HAP-1 (cell line): ENCODE results near the gene PGAP6.
"Not testable (repeated sequence)": the region's sequence is repeated elsewhere in the genome, so short reads cannot be mapped to it uniquely, and the experiment has no call there.

Experiments
- DNase-seq, 2 experiments: peaks; one replicate each; pipeline ENCODE4 v3.0.0-alpha.2; 2016 to 2020; ENCODE audit warnings: low spot score in 2 of 2
- H3K27me3 ChIP-seq: fragments of 250-450 bp; sonication (Bioruptor Pico); 2 replicates; pipeline ENCODE4 v1.5.1; 2020; ENCODE audit warnings: low read depth, mild to moderate bottlenecking, moderate library complexity
- H3K36me3 ChIP-seq: fragments of 250-450 bp; sonication (Bioruptor Pico); replicated peaks from 2 replicates; pipeline ENCODE4 v1.5.1; 2020; ENCODE audit warnings: mild to moderate bottlenecking
- H3K4me1 ChIP-seq: fragments of 250-450 bp; sonication (Bioruptor Pico); 2 replicates; pipeline ENCODE4 v1.5.1; 2020; ENCODE audit warnings: mild to moderate bottlenecking
- H3K4me3 ChIP-seq: fragments of 250-450 bp; sonication (Bioruptor Pico); 2 replicates; pipeline ENCODE4 v1.5.1; 2020; ENCODE audit warnings: mild to moderate bottlenecking, moderate library complexity
- H3K9me3 ChIP-seq: fragments of 250-450 bp; sonication (Bioruptor Pico); 2 replicates; pipeline ENCODE4 v1.5.1; 2020; ENCODE audit warnings: mild to moderate bottlenecking, moderate library complexity
- in situ Hi-C: fragments of 300-500 bp; cut with MboI; formaldehyde crosslinking; loops from 3 replicates; pipeline ENCODE4 v1.14.3; 2020; ENCODE audit warnings: low sequenced_read_pairs, inconsistent platforms, mixed read lengths

Gene PGAP6

GRCh38 chr16:379183-379960, 2.4 kb downstream of the PGAP6 start:
- Histone ChIP-seq H3K27me3 (no peaks in the 10 kb centered on the region), H3K36me3 (peaks cover 12% of the 10 kb centered on the region), H3K4me3 (no peak overlapping the region), H3K4me1 (no peaks in the 10 kb centered on the region; the same call in 1 of the 2 replicates), H3K9me3 (no peaks in the 10 kb centered on the region)
- no peak for DNase-seq
- in situ Hi-C loops = no loop called here

GRCh38 chr16:378821-379182, 3.0 kb downstream of the PGAP6 start:
- Histone ChIP-seq H3K4me3 (no peak overlapping the region), H3K36me3 (peaks cover 12% of the 10 kb centered on the region), H3K9me3 (no peaks in the 10 kb centered on the region), H3K27me3 (no peaks in the 10 kb centered on the region), H3K4me1 (no peaks in the 10 kb centered on the region; the same call in 1 of the 2 replicates)
- DNase-seq = no peak
- in situ Hi-C loops = no loop called here

GRCh38 chr16:378113-378820, 3.5 kb downstream of the PGAP6 start:
- H3K4me1 ChIP-seq, H3K9me3 ChIP-seq, in situ Hi-C loops, H3K27me3 ChIP-seq, DNase-seq, H3K4me3 ChIP-seq: not testable (repeated sequence)
- peaks cover 12% of the 10 kb centered on the region for H3K36me3 ChIP-seq

- H3K27me3 ChIP-seq = no peaks in the 10 kb centered on the region
- H3K4me1 ChIP-seq = no peaks in the 10 kb centered on the region; the same call in 1 of the 2 replicates
- no peaks in the 10 kb centered on the region for H3K9me3 ChIP-seq
- H3K36me3 ChIP-seq = peaks cover 12% of the 10 kb centered on the region
- no peak overlapping the region for H3K4me3 ChIP-seq
- DNase-seq = no peak
- in situ Hi-C loops = no loop called here
These were observed 4.3 kb downstream of the PGAP6 start for GRCh38 chr16:377419-377951.

- in situ Hi-C loops = no loop called here
- Histone ChIP-seq H3K4me1 (no peaks in the 10 kb centered on the region; the same call in 1 of the 2 replicates), H3K4me3 (no peak overlapping the region), H3K9me3 (no peaks in the 10 kb centered on the region), H3K27me3 (no peaks in the 10 kb centered on the region), H3K36me3 (peaks cover 12% of the 10 kb centered on the region)
- DNase-seq = no peak
These were observed 4.9 kb downstream of the PGAP6 start for GRCh38 chr16:376817-377418.

GRCh38 chr16:375927-376816, 5.6 kb downstream of the PGAP6 start:
- DNase-seq = no peak
- in situ Hi-C loops = no loop called here
- H3K4me3 ChIP-seq = no peak overlapping the region
- H3K27me3 ChIP-seq = no peaks in the 10 kb centered on the region
- peaks cover 12% of the 10 kb centered on the region for H3K36me3 ChIP-seq
- H3K9me3 ChIP-seq = no peaks in the 10 kb centered on the region
- no peaks in the 10 kb centered on the region; the same call in 1 of the 2 replicates for H3K4me1 ChIP-seq

- DNase-seq = no peak
- H3K4me3 ChIP-seq = no peak overlapping the region
- H3K4me1 ChIP-seq = no peaks in the 10 kb centered on the region
- in situ Hi-C loops = no loop called here
- H3K27me3 ChIP-seq = no peaks in the 10 kb centered on the region
- peaks cover 12% of the 10 kb centered on the region for H3K36me3 ChIP-seq
- H3K9me3 ChIP-seq = no peaks in the 10 kb centered on the region
These were observed 6.6 kb downstream of the PGAP6 start for GRCh38 chr16:375212-375611.

GRCh38 chr16:374616-374926, 7.2 kb downstream of the PGAP6 start:
- DNase-seq = no peak
- peaks cover 14% of the 10 kb centered on the region for H3K36me3 ChIP-seq

GRCh38 chr16:373848-374615, 7.7 kb downstream of the PGAP6 start:
- Histone ChIP-seq H3K27me3 (no peaks in the 10 kb centered on the region), H3K36me3 (peaks cover 20% of the 10 kb centered on the region), H3K4me3 (no peak overlapping the region), H3K4me1 (peaks cover 5% of the 10 kb centered on the region), H3K9me3 (no peaks in the 10 kb centered on the region)
- in situ Hi-C loops = no loop called here
- no peak for DNase-seq

More at GRCh38 chr16:374616-374926, 7.2 kb downstream of the PGAP6 start:
- Histone ChIP-seq H3K27me3 (no peaks in the 10 kb centered on the region), H3K4me1 (peaks cover 3% of the 10 kb centered on the region), H3K4me3 (no peak overlapping the region), H3K9me3 (no peaks in the 10 kb centered on the region)
- in situ Hi-C loops = no loop called here

- Histone ChIP-seq H3K9me3 (no peaks in the 10 kb centered on the region), H3K36me3 (peaks cover 29% of the 10 kb centered on the region), H3K4me1 (peaks cover 5% of the 10 kb centered on the region), H3K27me3 (no peaks in the 10 kb centered on the region), H3K4me3 (no peak overlapping the region)
- in situ Hi-C loops = no loop called here
- no peak for DNase-seq
These were observed 8.7 kb downstream of the PGAP6 start for GRCh38 chr16:373020-373598.

GRCh38 chr16:372302-372983, 9.3 kb downstream of the PGAP6 start:
- no peak overlapping the region for H3K4me3 ChIP-seq
- no peaks in the 10 kb centered on the region for H3K9me3 ChIP-seq
- H3K36me3 ChIP-seq = peaks cover 35% of the 10 kb centered on the region
- in situ Hi-C loops = no loop called here
- no peak for DNase-seq
- no peaks in the 10 kb centered on the region for H3K27me3 ChIP-seq
- H3K4me1 ChIP-seq = peaks cover 5% of the 10 kb centered on the region
